ENCODE results near the gene AFF3. TPM values are rescaled to one million over a fixed set of nuclear protein-coding genes. Genes with fewer than 3 reads are reported as not detected.

The AFF3 gene
- total and polyA plus RNA-seq, 2 of the 8 experiments (the other 6 are each of a cell fraction or from before 2014, with no cell fraction given) = 0.27 to 3.0 TPM

- TF ChIP-seq CHD7 (IDR thresholded peaks at IDR 0.05; ENCODE audit: insufficient replicate concordance, low read length) = no peak
- TF ChIP-seq TCF12 (IDR thresholded peaks at IDR 0.05; ENCODE audit: low read depth, low read length) = no peak
- no peak for TF ChIP-seq MAFK (IDR thresholded peaks at IDR 0.05; ENCODE audit: low read depth, low read length)
- TF ChIP-seq GTF2F1 (IDR thresholded peaks at IDR 0.05; ENCODE audit: borderline replicate concordance, low read depth, low read length) = no peak
- no peak for TF ChIP-seq EGR1 (IDR thresholded peaks at IDR 0.05; ENCODE audit: borderline replicate concordance, low read depth, low read length)
- no peak for TF ChIP-seq CBX5 (IDR thresholded peaks at IDR 0.05; ENCODE audit: low read depth, low read length)
- no peak for TF ChIP-seq CHD1 (IDR thresholded peaks at IDR 0.05; ENCODE audit: low read depth, low read length)
- no peak for TF ChIP-seq SP2 (IDR thresholded peaks at IDR 0.05; ENCODE audit: low read length)
- no peak for TF ChIP-seq POU5F1 (IDR thresholded peaks at IDR 0.05; ENCODE audit: low read depth, low read length)
- no peak for TF ChIP-seq TBP (IDR thresholded peaks at IDR 0.05; ENCODE audit: low read depth, low read length)
- TF ChIP-seq KDM1A (IDR thresholded peaks at IDR 0.05; ENCODE audit: borderline replicate concordance, low read length) = no peak
- TF ChIP-seq POLR2A (IDR thresholded peaks at IDR 0.05; ENCODE audit: control extremely low read depth in 1 of 2, low read depth in 2 of 2, low read length in 2 of 2) = no peak
- TF ChIP-seq SIRT6 (IDR thresholded peaks at IDR 0.05; ENCODE audit: low read length) = no peak
- TF ChIP-seq BCL11A (IDR thresholded peaks at IDR 0.05; ENCODE audit: low read depth in 2 of 2, low read length in 2 of 2) = no peak
Measured at GRCh38 chr2:99706735-99707134, 435.7 kb downstream of the AFF3 start (continued).
